Testis (tissue), 3 donors: ENCODE data around the gene RALGPS1. TPM values are rescaled to one million over a fixed set of nuclear protein-coding genes. Genes with fewer than 3 reads are reported as not detected.

Experiments
- DNase-seq: peaks from one replicate; pipeline ENCODE4 v3.0.0-alpha.2; 2019
- H3K27ac ChIP-seq, 2 donors: fragments of 200-600 bp; sonication (generic); one replicate each; pipeline ENCODE4 v1.5.1; 2019
- H3K27me3 ChIP-seq: fragments of 200-600 bp; sonication (generic); one replicate; pipeline ENCODE4 v1.5.1; 2019
- H3K36me3 ChIP-seq: fragments of 200-600 bp; sonication (generic); one replicate; pipeline ENCODE4 v1.5.1; 2017; ENCODE audit warnings: low read depth; ENCODE audit errors: missing control alignments
- H3K4me1 ChIP-seq: fragments of 200-600 bp; sonication (generic); one replicate; pipeline ENCODE4 v1.5.1; 2019
- H3K4me3 ChIP-seq, 2 donors: fragments of 200-600 bp; sonication (generic); one replicate each; pipeline ENCODE4 v1.5.1; 2017 to 2019
- H3K9me3 ChIP-seq: fragments of 200-600 bp; sonication (generic); one replicate; pipeline ENCODE4 v1.5.1; 2017
- POLR2A ChIP-seq: fragments of 450-650 bp; IDR thresholded peaks from one replicate; pipeline ENCODE4 v1.6.1; 2017; ENCODE audit warnings: antibody characterized with exemption, mild to moderate bottlenecking, moderate library complexity
- WGBS, 2 donors: methylation state at CpG; one replicate each; pipeline ENCODE4 v1.1.5; 2018; 5-methylcytosine and 5-hydroxymethylcytosine counted together
- intact Hi-C: fragments of 100-400 bp; cut with DNase I; formaldehyde crosslinking; loops from one replicate; pipeline ENCODE4 v1.15.1; 2023; ENCODE audit warnings: low total_unique reads
- polyA plus RNA-seq: library from polyadenylated mRNA; stranded (reverse); fragments of 350-450 nt; fragmentation: Illumina TruSeq; extraction: RNeasy Lipid Tissue Mini Kit (QIAGEN cat#74804); gene quantifications from one replicate; pipeline ENCODE4 v1.2.3, GENCODE V29; 2014; ENCODE audit warnings: low read depth, low replicate concordance; ENCODE audit not compliant: insufficient read depth
- total RNA-seq, 2 donors: library from RNA; depleted of rRNA; stranded (reverse); fragments of >200 nt; gene quantifications; one replicate each; pipeline ENCODE4 v1.2.3, GENCODE V29; 2016
- TF ChIP-seq, protein P1 (sequence below), 3 experiments: fragments of 450-650 bp in 2 of 3; fragments of 200-600 bp in 1 of 3; sonication (generic) in 1 of 3; IDR thresholded peaks; one replicate each; pipeline ENCODE4 v1.5.1; 2016 to 2019; ENCODE audit warnings: antibody characterized with exemption in 3 of 3, mild to moderate bottlenecking in 2 of 3, moderate library complexity in 1 of 3

Gene RALGPS1
- total and polyA plus RNA-seq, 3 donors from 2014 or later: 35.9 to 48.6 (median 36.9) TPM

DNA sequence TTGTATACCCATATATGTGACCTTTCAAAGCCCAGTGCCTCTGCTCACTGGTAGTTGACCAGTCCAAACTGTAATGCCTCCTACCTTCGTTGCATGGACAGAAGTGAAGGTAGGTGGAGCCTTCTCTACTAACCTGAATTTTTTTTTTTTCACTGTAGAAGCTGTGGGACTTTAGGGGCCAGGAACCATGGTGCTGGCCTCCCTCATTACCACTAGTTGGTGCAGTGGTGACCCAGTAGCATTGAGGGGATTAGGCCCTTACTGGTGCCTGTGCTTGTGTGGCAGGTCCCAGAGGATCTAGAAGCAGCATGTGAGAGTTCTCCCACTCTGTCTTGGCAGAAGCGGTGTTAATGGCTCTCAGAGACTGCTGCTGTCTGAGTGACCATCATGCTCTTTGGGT is 2.3 kb downstream of the RALGPS1 start:
- no peaks in the 10 kb centered on the region for H3K27me3 ChIP-seq
- TF ChIP-seq, protein P1, sequence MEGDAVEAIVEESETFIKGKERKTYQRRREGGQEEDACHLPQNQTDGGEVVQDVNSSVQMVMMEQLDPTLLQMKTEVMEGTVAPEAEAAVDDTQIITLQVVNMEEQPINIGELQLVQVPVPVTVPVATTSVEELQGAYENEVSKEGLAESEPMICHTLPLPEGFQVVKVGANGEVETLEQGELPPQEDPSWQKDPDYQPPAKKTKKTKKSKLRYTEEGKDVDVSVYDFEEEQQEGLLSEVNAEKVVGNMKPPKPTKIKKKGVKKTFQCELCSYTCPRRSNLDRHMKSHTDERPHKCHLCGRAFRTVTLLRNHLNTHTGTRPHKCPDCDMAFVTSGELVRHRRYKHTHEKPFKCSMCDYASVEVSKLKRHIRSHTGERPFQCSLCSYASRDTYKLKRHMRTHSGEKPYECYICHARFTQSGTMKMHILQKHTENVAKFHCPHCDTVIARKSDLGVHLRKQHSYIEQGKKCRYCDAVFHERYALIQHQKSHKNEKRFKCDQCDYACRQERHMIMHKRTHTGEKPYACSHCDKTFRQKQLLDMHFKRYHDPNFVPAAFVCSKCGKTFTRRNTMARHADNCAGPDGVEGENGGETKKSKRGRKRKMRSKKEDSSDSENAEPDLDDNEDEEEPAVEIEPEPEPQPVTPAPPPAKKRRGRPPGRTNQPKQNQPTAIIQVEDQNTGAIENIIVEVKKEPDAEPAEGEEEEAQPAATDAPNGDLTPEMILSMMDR (IDR thresholded peaks at IDR 0.05): no peak
- no peak for TF ChIP-seq POLR2A
- H3K9me3 ChIP-seq: no peaks in the 10 kb centered on the region
- no peak overlapping the region for H3K4me3 ChIP-seq
- H3K27ac ChIP-seq: no peak overlapping the region
- DNase-seq: no peak
- WGBS, 2 donors: 55 to 72% methylated on average over 2 of the region's 2 CpGs
- H3K4me1 ChIP-seq: no peaks in the 10 kb centered on the region
- intact Hi-C loops: no loop called here
- H3K36me3 ChIP-seq: no peaks in the 10 kb centered on the region

DNA sequence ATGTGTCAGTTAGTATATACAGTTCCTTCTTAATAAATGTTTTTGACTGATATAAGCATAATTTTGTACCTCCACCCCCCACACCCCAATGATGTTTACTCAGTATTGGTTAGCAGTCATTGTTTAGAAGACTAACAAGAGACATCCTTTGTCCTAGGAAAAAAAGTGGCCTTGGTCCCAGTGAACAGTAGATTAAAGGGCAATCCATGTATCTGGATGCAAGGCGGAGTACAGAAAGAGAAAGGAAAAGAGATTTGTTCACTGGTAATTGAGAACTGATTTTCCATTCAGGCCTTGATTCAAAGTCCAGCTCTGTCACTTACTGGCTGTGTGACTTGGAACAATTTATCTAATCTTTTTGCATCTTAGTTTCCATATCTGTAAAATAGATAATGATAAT is 4.6 kb downstream of the RALGPS1 start:
- H3K27ac ChIP-seq: no peak overlapping the region
- no peak overlapping the region for H3K4me3 ChIP-seq
- TF ChIP-seq POLR2A: no peak
- TF ChIP-seq, protein P1 (IDR thresholded peaks at IDR 0.05): no peak
- WGBS, 2 donors: 74 to 88% methylated on average over 1 of the region's 1 CpG
- H3K27me3 ChIP-seq: no peaks in the 10 kb centered on the region
- no peaks in the 10 kb centered on the region for H3K36me3 ChIP-seq
- no peak for DNase-seq
- intact Hi-C loops: no loop called here
- no peaks in the 10 kb centered on the region for H3K4me1 ChIP-seq
- H3K9me3 ChIP-seq: no peaks in the 10 kb centered on the region

DNA sequence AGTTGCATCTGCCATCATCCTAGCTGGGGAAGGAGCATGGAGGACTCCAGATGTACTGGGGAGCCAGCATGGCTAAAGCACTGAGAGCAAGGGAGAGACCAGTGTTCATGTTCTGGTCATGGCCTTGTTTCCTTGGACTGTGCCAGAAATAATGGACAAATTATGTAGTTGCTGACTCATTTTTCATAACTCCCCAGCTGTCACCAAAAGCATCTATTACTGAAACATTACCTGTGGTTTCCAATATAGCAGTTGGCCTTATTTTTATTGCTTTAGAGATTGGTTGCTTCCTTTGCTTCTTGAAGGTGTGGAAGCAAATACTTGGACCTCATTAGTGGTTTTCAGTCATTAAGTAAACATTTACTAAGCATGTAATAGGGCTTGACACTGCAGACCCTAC is 11.3 kb downstream of the RALGPS1 start:
- Histone ChIP-seq H3K27me3 (no peaks in the 10 kb centered on the region), H3K27ac (no peak overlapping the region), H3K36me3 (no peaks in the 10 kb centered on the region), H3K4me1 (no peaks in the 10 kb centered on the region), H3K9me3 (no peaks in the 10 kb centered on the region), H3K4me3 (no peak overlapping the region)
- intact Hi-C loops: no loop called here
- DNase-seq: no peak
- TF ChIP-seq, protein P1 (IDR thresholded peaks at IDR 0.05): no peak
- TF ChIP-seq POLR2A: no peak

DNA sequence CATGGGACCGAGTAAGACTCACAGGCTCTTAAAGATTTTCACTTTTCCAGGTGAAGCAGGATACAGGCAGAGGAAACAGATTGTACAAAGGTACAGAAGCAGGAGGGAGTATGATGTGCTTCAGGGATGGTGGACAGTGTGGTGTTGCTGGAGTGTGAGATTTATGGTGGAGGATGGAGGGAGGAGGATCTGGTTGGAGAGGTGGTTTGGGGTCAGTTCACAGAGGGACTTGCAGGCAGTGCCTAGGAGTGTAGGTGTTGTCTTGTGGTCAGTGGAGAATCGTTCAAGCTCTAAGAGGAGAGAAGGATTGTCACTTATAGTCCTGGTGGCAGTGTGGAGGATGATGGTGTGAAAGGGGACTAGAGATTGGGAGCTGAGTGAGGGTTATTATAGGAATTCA is 11.8 kb downstream of the RALGPS1 start:
- intact Hi-C loops: no loop called here
- Histone ChIP-seq H3K4me3 (no peak overlapping the region), H3K4me1 (no peaks in the 10 kb centered on the region), H3K27ac (no peak overlapping the region), H3K9me3 (no peaks in the 10 kb centered on the region), H3K36me3 (no peaks in the 10 kb centered on the region), H3K27me3 (no peaks in the 10 kb centered on the region)
- WGBS, 2 donors: 75 to 81% methylated on average over 2 of the region's 2 CpGs
- no peak for DNase-seq
- no peak for TF ChIP-seq POLR2A
- TF ChIP-seq, protein P1 (IDR thresholded peaks at IDR 0.05): no peak

DNA sequence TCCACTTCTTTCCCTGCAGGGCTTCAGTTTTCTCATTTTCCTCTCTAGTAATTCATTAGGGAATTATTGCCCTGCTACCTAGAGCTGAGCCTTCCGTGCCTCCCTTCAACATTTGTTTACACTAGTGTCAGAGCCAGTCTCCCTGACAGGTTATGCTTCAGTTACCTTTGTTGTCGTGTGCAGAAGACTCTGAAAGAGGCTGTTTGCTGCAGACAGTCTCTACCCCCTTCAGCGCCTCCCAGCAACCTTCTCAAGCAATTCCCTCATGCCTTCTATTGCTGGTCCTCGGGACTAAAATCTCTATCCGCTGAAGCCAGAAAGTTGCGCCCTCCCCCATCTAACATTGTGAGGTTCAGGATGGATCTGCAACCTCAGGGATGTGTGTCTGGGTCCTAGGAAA is 12.8 kb downstream of the RALGPS1 start:
- no peak overlapping the region for H3K27ac ChIP-seq
- no peaks in the 10 kb centered on the region for H3K36me3 ChIP-seq

More for the DNA sequence above, 12.8 kb downstream of the RALGPS1 start:
- Histone ChIP-seq H3K27me3 (no peaks in the 10 kb centered on the region), H3K4me1 (no peaks in the 10 kb centered on the region), H3K4me3 (no peak overlapping the region), H3K9me3 (no peaks in the 10 kb centered on the region)
- TF ChIP-seq POLR2A: no peak
- TF ChIP-seq, protein P1 (IDR thresholded peaks at IDR 0.05): no peak
- intact Hi-C loops: no loop called here
- no peak for DNase-seq
- 66 to 73% methylated on average over 6 of the region's 6 CpGs for WGBS, 2 donors
